RCC 7860 (cell line): ENCODE data around the gene HOMEZ.

ENCODE experiments used
- DNase-seq: peaks from one replicate; pipeline ENCODE4 v3.0.0-alpha.2; 2015; ENCODE audit warnings: low spot score
- FAIRE-seq: peaks from 2 replicates; lab custom pipeline; 2012; peaks lifted over from hg19 to GRCh38; lab: Jason Lieb, UNC

HOMEZ gene

GRCh38 chr14:23307687-23308644 lies 22.0 kb upstream of the HOMEZ start:
- no peak for DNase-seq
- no peak for FAIRE-seq

GRCh38 chr14:23307146-23307530 lies 21.2 kb upstream of the HOMEZ start:
- no peak for FAIRE-seq
- DNase-seq, result no peak

- peak; percentile 39 for DNase-seq
- no peak for FAIRE-seq
These were observed 20.6 kb upstream of the HOMEZ start, which contains the start of gene BCL2L2 for GRCh38 chr14:23306412-23307145. TSS of gene BCL2L2 (plus strand) at chr14:23306833. CDS start at chr14:23307768, 935 bp downstream.

- FAIRE-seq (no peak), DNase-seq (peak; percentile 9)
These were observed 16.6 kb upstream of the HOMEZ start, which contains the start of gene PPP1R3E for GRCh38 chr14:23302290-23303225. TSS of gene PPP1R3E (minus strand) at chr14:23302859. CDS start at chr14:23302576, 283 bp downstream.

GRCh38 chr14:23301969-23302289 lies 16.0 kb upstream of the HOMEZ start:
- FAIRE-seq (no peak), DNase-seq (no peak)

GRCh38 chr14:23301288-23301968 lies 15.5 kb upstream of the HOMEZ start:
- DNase-seq, result peak; percentile 81
- FAIRE-seq, result no peak

GRCh38 chr14:23300687-23301223 lies 14.8 kb upstream of the HOMEZ start:
- FAIRE-seq (no peak), DNase-seq (no peak)

- DNase-seq, result no peak
- no peak for FAIRE-seq
These were observed 14.2 kb upstream of the HOMEZ start for GRCh38 chr14:23299986-23300686.

GRCh38 chr14:23299211-23299957 lies 13.5 kb upstream of the HOMEZ start:
- FAIRE-seq (no peak), DNase-seq (no peak)

- FAIRE-seq (no peak), DNase-seq (no peak)
These were observed 11.8 kb upstream of the HOMEZ start for GRCh38 chr14:23297611-23298277.

- DNase-seq, result no peak
- no peak for FAIRE-seq
These were observed 11.2 kb upstream of the HOMEZ start for GRCh38 chr14:23297096-23297495.

GRCh38 chr14:23296012-23296777 lies 10.3 kb upstream of the HOMEZ start:
- DNase-seq (no peak), FAIRE-seq (no peak)

GRCh38 chr14:23294734-23295561 lies 9.0 kb upstream of the HOMEZ start:
- DNase-seq (peak; percentile 5), FAIRE-seq (no peak)

GRCh38 chr14:23286902-23287479 lies 1.1 kb upstream of the HOMEZ start:
- no peak for DNase-seq
- FAIRE-seq, result no peak

GRCh38 chr14:23285530-23286019 lies 357 bp downstream of the HOMEZ start:
- no peak for FAIRE-seq

More at GRCh38 chr14:23285530-23286019, 357 bp downstream of the HOMEZ start:
- no peak for DNase-seq
